ENCODE results near the gene RPTN.

The RPTN gene

DNA sequence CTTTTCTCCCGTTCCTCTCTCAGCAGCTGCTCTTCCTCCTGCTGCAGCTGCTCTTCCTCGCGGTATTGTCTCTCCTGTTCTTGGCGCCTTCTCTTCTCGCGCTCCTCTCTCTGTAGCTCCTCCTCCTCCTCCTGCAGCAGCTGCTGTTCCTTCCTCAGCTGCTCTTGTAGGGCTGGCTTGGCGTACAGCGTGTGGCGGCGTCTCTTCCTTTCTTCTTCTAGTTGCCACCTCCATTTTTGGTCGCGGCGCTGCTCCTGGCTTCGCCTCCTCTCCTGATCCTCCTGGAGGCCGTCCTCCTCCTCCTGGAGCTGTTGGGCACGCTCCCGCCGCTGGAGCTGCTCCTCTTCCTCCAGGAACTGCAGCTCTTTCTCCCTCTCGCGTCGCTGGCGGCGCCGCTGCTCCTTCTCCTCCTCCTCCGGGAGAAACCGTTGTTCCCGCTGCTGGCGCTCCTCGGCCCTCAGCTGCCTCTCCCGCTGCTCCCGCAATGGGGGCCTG lies 48.6 kb downstream of the RPTN start:
- DNase-seq, result no peak

DNA sequence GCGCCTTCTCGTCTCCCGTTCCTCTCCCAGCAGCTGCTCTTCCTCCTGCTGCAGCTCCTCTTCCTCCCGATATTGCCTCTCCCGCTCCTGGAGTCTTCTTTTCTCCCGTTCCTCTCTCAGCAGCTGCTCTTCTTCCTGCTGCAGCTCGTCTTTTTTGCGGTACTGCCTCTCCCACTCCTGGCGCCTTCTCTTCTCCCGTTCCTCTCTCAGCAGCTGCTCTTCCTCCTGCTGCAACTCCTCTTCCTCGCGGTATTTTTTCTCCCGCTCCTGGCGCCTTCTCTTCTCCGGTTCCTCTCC lies 49.1 kb downstream of the RPTN start:
- no peak for DNase-seq

DNA sequence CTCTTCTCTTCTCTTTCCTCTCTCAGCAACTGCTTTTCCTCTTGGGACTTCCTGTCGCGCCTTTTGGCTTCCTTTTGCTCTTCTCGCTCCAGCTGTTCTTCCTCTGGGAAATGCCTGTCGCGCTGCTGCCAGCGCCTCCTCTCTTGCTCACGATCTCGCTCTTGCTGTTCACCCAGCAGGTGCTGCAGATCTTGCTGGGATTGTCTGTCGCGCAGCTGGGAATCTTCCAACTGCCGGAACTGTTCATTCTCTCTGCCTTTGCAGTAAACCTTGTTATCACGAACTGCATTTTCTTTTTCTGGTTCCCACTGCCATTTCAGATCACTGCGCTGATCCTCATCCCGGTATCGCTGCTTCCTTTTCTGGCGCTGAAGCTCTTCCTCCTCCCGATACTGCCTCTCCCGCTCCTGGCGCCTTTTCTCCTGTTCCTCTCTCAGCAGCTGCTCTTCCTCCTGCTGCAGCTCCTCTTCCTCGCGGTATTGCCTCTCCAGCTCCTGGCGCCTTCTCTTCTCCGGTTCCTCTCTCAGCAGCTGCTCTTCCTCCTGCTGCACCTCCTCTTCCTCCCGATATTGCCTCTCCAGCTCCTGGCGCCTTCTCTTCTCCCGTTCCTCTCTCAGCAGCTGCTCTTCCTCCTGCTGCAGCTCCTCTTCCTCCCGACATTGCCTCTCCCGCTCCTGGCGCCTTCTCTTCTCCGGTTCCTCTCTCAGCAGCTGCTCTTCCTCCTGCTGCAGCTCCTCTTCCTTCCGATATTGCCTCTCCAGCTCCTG lies 49.6 kb downstream of the RPTN start:
- DNase-seq, result no peak

DNA sequence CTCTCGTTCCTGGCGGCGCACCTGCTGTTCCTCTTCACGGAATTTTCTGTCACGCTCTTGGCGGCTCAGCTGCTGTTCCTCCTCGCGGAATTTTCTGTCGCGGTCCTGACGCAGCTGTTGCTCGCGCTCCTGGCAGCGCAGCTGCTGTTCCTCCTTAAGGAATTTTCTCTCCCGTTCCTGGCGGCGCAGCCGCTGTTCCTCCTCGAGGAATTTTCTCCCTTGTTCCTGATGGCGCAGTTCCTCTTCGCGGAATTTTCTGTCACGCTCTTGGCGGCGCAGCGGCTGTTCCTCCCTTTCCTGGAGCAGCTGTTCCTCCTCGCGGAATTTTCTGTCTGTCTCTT lies 50.2 kb downstream of the RPTN start:
- no peak for DNase-seq

DNA sequence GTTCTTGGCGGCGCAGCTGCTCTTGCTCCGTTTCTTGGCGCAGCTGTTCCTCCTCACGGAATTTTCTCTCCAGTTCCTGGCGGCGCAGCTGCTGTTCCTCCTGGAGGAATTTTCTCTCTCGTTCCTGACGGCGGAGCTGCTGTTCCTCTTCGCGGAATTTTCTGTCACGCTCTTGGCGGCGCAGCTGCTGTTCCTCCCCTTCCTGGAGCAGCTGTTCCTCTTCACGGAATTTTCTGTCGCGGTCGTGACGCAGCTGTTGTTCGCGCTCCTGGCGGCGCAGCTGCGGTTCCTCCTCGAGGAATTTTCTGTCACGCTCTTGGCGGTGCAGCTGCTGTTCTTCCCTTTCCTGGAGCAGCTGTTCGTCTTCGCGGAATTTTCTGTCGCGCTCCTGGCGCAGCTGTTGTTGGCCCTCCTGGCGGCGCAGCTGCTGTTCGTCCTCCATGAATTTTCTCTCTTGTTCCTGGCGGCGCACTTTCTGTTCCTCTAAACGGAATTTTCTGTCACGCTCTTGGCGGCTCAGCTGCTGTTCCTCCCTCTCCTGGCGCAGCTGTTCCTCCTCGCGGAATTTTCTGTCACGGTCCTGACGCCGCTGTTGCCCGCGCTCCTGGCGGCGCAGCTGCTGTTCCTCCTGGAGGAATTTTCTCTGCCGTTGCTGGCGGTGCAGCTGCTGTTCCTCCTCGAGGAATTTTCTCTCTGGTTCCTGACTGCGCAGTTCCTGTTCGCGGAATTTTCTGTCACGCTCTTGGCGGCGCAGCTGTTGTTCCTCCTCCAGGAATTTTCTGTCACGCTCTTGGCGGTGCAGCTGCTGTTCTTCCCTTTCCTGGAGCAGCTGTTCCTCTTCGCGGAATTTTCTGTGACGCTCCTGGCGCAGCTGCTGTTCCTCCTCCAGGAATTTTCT lies 50.8 kb downstream of the RPTN start:
- no peak for DNase-seq

DNA sequence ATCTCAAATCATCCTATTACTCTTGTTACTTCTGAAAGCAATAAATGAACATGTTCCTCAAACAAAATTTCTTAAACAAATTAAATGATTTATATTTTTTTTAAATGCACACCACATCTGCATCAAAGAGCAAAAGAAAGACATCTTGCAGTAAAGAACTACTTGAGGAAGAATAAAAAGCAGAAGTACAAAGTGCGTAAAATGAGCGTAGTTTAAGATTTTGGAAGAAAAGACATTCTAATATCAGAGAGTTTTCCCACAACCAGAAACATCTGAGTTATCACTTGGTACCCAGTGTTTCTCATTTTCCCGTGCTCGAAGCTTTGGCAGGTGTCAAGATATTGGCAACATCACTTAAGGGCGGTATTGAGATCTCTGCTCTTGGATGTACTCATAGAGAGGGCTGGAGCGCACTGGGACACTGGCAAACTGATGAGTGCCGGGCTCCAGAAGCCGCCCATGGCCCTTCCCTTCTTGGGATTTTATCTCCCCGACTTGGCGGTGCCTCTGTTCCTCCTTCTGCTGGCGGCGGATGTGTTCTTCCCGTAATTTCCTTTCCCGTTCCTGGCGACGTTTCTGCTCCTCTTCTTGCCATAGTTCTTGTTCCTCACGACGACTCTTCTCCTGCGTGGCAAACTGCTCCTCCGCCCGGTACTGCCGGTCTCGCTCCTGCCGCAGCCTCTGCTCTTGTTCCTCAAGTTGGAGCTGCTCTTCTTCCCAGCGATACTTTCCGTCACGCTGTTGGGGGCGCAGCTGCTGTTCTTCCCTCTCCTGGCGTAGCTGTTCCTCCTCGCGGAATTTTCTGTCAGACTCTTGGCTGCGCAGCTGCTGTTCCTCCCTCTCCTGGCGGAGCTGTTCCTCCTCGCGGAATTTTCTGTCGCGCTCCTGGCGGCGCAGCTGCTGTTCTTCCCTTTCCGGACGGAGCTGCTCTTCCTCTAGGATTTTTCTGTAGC lies 51.7 kb downstream of the RPTN start:
- DNase-seq, result no peak

DNA sequence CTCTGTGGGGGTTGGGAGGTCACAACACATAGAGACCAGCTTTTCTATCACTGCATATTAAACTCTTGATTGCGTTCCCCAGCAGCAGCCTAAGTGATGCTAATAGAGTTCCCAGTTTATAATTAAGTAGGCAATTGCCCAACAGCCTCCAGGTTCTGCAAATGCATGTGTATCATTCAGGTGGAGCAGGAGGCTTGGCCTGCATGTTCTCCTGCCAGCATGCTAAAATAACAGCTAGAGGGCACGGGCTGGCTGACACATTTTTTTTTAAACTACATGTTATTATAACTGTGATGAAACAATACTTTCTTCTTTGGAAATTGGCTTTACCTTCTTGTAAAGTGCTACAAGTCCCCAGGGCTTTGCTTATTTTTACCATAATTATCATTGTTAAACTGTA lies 54.2 kb downstream of the RPTN start:
- no peak for DNase-seq
